ENCODE data around the gene COL4A4. TPM values are rescaled to one million over a fixed set of nuclear protein-coding genes. Genes with fewer than 3 reads are reported as not detected.

COL4A4 gene
- total RNA-seq, 4 donors from 2014 or later, result 1.5 to 4.6 (median 2.6) TPM

GRCh38 chr2:226981791-226982326, 182.1 kb downstream of the COL4A4 start:
- intact Hi-C loops (cut with DNase I; ENCODE audit: low total_unique reads) (no loop called here), in situ Hi-C loops (cut with MboI; ENCODE audit: low pct_ligation_motif_present in 1 of 4, low pct_unique_long_range_greater_than_20kb in 1 of 4, low sequenced_read_pairs in 3 of 4) (loop anchor here (5.0 to 25.0 kb wide), 6 partner anchors 170 to 1320 kb away; no protein-coding TSS in a partner anchor)
- DNase-seq, result no peak

GRCh38 chr2:226979004-226979403, 185.0 kb downstream of the COL4A4 start:
- Histone ChIP-seq H3K4me1 (no peaks in the 10 kb centered on the region), H3K36me3 (no peaks in the 10 kb centered on the region), H3K4me3 (no peak overlapping the region), H3K27me3 (no peaks in the 10 kb centered on the region), H3K27ac (no peak overlapping the region), H3K9me3 (no peaks in the 10 kb centered on the region)
- 97 to 100% methylated on average over 2 to 4 of the region's 4 CpGs for WGBS, 2 donors (ENCODE audit: low coverage in 1 of 2)
- no peak for TF ChIP-seq POLR2A (IDR thresholded peaks at IDR 0.05)
- TF ChIP-seq EP300 (IDR thresholded peaks at IDR 0.05; ENCODE audit: low read depth), result no peak
- no peak for TF ChIP-seq POLR2AphosphoS5 (IDR thresholded peaks at IDR 0.05)
- no peak for TF ChIP-seq CTCF (IDR thresholded peaks at IDR 0.05)
- in situ Hi-C loops (cut with MboI; ENCODE audit: low pct_ligation_motif_present in 1 of 4, low pct_unique_long_range_greater_than_20kb in 1 of 4, low sequenced_read_pairs in 3 of 4), result loop anchor here (10.0 to 25.0 kb wide), 4 partner anchors 167 to 1317 kb away; no protein-coding TSS in a partner anchor
- intact Hi-C loops (cut with DNase I; ENCODE audit: low total_unique reads), result no loop called here
- no peak for DNase-seq

More at GRCh38 chr2:226981791-226982326, 182.1 kb downstream of the COL4A4 start:
- TF ChIP-seq EP300 (IDR thresholded peaks at IDR 0.05; ENCODE audit: low read depth), result no peak
- no peak for TF ChIP-seq POLR2A (IDR thresholded peaks at IDR 0.05)
- TF ChIP-seq CTCF (IDR thresholded peaks at IDR 0.05), result no peak
- no peak for TF ChIP-seq POLR2AphosphoS5 (IDR thresholded peaks at IDR 0.05)
- Histone ChIP-seq H3K9me3 (no peaks in the 10 kb centered on the region), H3K36me3 (no peaks in the 10 kb centered on the region), H3K4me3 (no peak overlapping the region), H3K4me1 (peaks cover 0 to 7% (median 2%) of the 10 kb centered on the region in 4 donors), H3K27me3 (no peaks in the 10 kb centered on the region), H3K27ac (no peak overlapping the region)
- WGBS, 2 donors (ENCODE audit: low coverage in 1 of 2), result 50 to 80% methylated on average over 1 to 3 of the region's 3 CpGs

- Histone ChIP-seq H3K36me3 (no peaks in the 10 kb centered on the region), H3K9me3 (no peaks in the 10 kb centered on the region), H3K4me3 (no peak overlapping the region), H3K27me3 (no peaks in the 10 kb centered on the region), H3K27ac (no peak overlapping the region), H3K4me1 (no peaks in the 10 kb centered on the region)
- TF ChIP-seq CTCF (IDR thresholded peaks at IDR 0.05) (no peak), EP300 (IDR thresholded peaks at IDR 0.05; ENCODE audit: low read depth) (no peak), POLR2A (IDR thresholded peaks at IDR 0.05) (no peak), POLR2AphosphoS5 (IDR thresholded peaks at IDR 0.05) (no peak)
- no peak for DNase-seq
- WGBS, 2 donors (ENCODE audit: low coverage in 1 of 2), result 91 to 93% methylated on average over 7 of the region's 7 CpGs
- intact Hi-C loops (cut with DNase I; ENCODE audit: low total_unique reads), result no loop called here
- in situ Hi-C loops (cut with MboI; ENCODE audit: low pct_ligation_motif_present in 1 of 4, low pct_unique_long_range_greater_than_20kb in 1 of 4, low sequenced_read_pairs in 3 of 4), result loop anchor here (10.0 to 25.0 kb wide), 4 partner anchors 166 to 1316 kb away; no protein-coding TSS in a partner anchor
These were observed 185.7 kb downstream of the COL4A4 start for GRCh38 chr2:226978300-226978699.

DNA sequence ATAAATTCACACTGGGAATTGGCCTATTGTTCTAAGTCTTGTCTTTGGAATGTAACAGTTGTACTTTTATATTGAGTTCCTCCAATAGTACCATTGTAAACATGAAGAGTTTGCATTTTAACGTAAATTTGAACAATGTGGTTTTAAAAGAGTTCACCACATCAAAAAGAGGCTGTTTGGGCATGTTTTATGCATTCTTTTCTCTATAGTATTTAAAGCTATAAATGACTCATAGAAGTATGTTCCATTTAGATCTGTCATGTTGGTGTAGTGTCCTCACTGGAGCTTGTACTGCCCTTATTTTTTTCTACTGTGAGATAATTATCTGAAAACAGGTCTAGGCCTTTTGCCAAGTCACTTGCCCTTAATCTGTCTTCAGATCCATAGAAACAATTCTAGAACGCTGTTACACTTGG, 186.2 kb downstream of the COL4A4 start:
- no peaks in the 10 kb centered on the region for H3K36me3 ChIP-seq
- WGBS, 2 donors (ENCODE audit: low coverage in 1 of 2), result 50 to 58% methylated on average over 2 of the region's 2 CpGs
- intact Hi-C loops (cut with DNase I; ENCODE audit: low total_unique reads), result no loop called here
- no peak overlapping the region for H3K27ac ChIP-seq
- TF ChIP-seq POLR2AphosphoS5 (IDR thresholded peaks at IDR 0.05) (no peak), POLR2A (IDR thresholded peaks at IDR 0.05) (no peak), EP300 (IDR thresholded peaks at IDR 0.05; ENCODE audit: low read depth) (no peak), CTCF (IDR thresholded peaks at IDR 0.05) (no peak)
- no peaks in the 10 kb centered on the region for H3K9me3 ChIP-seq
- no peaks in the 10 kb centered on the region for H3K27me3 ChIP-seq
- in situ Hi-C loops (cut with MboI; ENCODE audit: low pct_ligation_motif_present in 1 of 4, low pct_unique_long_range_greater_than_20kb in 1 of 4, low sequenced_read_pairs in 3 of 4), result loop anchor here (10.0 to 25.0 kb wide), 4 partner anchors 165 to 1315 kb away; no protein-coding TSS in a partner anchor
- H3K4me3 ChIP-seq, result no peak overlapping the region
- H3K4me1 ChIP-seq, result no peaks in the 10 kb centered on the region
- DNase-seq, result no peak

All from transverse colon (tissue), 4 donors.